HepG2 (cell line): ENCODE data around the gene TARBP2. TPM values are rescaled to one million over a fixed set of nuclear protein-coding genes. Genes with fewer than 3 reads are reported as not detected.

Experiments used
- MED13 ChIP-seq: sonication (generic); formaldehyde crosslinking; IDR thresholded peaks from 2 replicates; pipeline ENCODE4 v1.5.0; 2020; ENCODE audit warnings: missing genetic modification reagents
- MYC ChIP-seq: sonication (generic); formaldehyde crosslinking; IDR thresholded peaks from 2 replicates; pipeline ENCODE4 v1.9.0; 2021; ENCODE audit warnings: missing genetic modification reagents, borderline replicate concordance
- NFKB2 ChIP-seq: sonication (generic); formaldehyde crosslinking; IDR thresholded peaks from 2 replicates; pipeline ENCODE4 v1.4.0; 2020; ENCODE audit warnings: missing genetic modification reagents, borderline replicate concordance
- TEAD2 ChIP-seq: sonication (generic); formaldehyde crosslinking; IDR thresholded peaks from 2 replicates; pipeline ENCODE4 v1.9.0; 2021; ENCODE audit warnings: missing genetic modification reagents
- ZNF263 ChIP-seq: sonication (generic); formaldehyde crosslinking; IDR thresholded peaks from 2 replicates; pipeline ENCODE4 v1.4.0; 2020; ENCODE audit warnings: missing genetic modification reagents
- ZNF329 ChIP-seq: sonication (generic); formaldehyde crosslinking; IDR thresholded peaks from 2 replicates; pipeline ENCODE4 v1.9.0; 2021; ENCODE audit warnings: low read depth, mild to moderate bottlenecking, missing genetic modification reagents
- ZNF441 ChIP-seq: sonication (generic); formaldehyde crosslinking; IDR thresholded peaks from 2 replicates; pipeline ENCODE4 v1.7.0; 2021; ENCODE audit warnings: missing genetic modification reagents, borderline replicate concordance
- ZNF510 ChIP-seq: sonication (generic); formaldehyde crosslinking; IDR thresholded peaks from 2 replicates; pipeline ENCODE4 v1.4.0; 2020; ENCODE audit warnings: low read depth, mild to moderate bottlenecking, missing genetic modification reagents
- ZNF589 ChIP-seq: sonication (generic); formaldehyde crosslinking; conservative IDR thresholded peaks from 2 replicates; pipeline ENCODE4 v1.8.0; 2022; ENCODE audit warnings: mild to moderate bottlenecking, moderate library complexity, missing genetic modification reagents
- ZNF616 ChIP-seq: sonication (generic); formaldehyde crosslinking; IDR thresholded peaks from 2 replicates; pipeline ENCODE4 v1.5.0; 2020; ENCODE audit warnings: low read depth, mild to moderate bottlenecking, missing genetic modification reagents
- polyA plus RNA-seq, 8 experiments: library from polyadenylated mRNA; depleted of rRNA in 3 of 8; stranded (reverse) in 7 of 8; unstranded in 1 of 8; fragments of >200 nt; fragmentation: Illumina TruSeq in 4 of 8; extraction: Trizol in 4 of 8; gene quantifications; 2 replicates each; pipeline versions ENCODE4 v1.2.1 to v1.2.3, GENCODE V29; 2011 to 2016; ENCODE audit warnings: low read depth in 4 of 8, missing spikeins in 1 of 8, mixed read lengths in 1 of 8; ENCODE audit not compliant: insufficient read depth in 1 of 8
- total RNA-seq, 5 experiments: library from RNA; depleted of rRNA; stranded (reverse); fragments of >200 nt; fragmentation: Illumina TruSeq; extraction: Trizol; gene quantifications; 2 replicates each; pipeline ENCODE4 v1.2.3, GENCODE V29; 2016; ENCODE audit warnings: low read depth in 1 of 5
- TF ChIP-seq, protein P1 (sequence below): sonication (generic); formaldehyde crosslinking; IDR thresholded peaks from 2 replicates; pipeline ENCODE4 v1.4.0; 2020; ENCODE audit warnings: missing genetic modification reagents, borderline replicate concordance
- TF ChIP-seq, protein P2 (sequence below): conservative IDR thresholded peaks from 2 replicates; pipeline ENCODE4 v1.6.1; 2018; ENCODE audit warnings: missing genetic modification reagents
- TF ChIP-seq, protein P3 (sequence below): sonication (generic); formaldehyde crosslinking; IDR thresholded peaks from 2 replicates; pipeline ENCODE4 v1.9.0; 2022; ENCODE audit warnings: missing genetic modification reagents, mild to moderate bottlenecking, borderline replicate concordance
- TF ChIP-seq, protein P4 (sequence below): IDR thresholded peaks from 2 replicates; pipeline ENCODE4 v1.6.1; 2016; ENCODE audit warnings: missing biosample characterization, missing genetic modification reagents, low read depth
- TF ChIP-seq, protein P5 (sequence below): sonication (generic); formaldehyde crosslinking; IDR thresholded peaks from 2 replicates; pipeline ENCODE4 v1.4.0; 2020; ENCODE audit warnings: mild to moderate bottlenecking, missing genetic modification reagents

The TARBP2 gene
- total and polyA plus RNA-seq, 2 of the 13 experiments (the other 11 are each of a cell fraction or from before 2014, with no cell fraction given) = 47.0 to 55.5 TPM

DNA sequence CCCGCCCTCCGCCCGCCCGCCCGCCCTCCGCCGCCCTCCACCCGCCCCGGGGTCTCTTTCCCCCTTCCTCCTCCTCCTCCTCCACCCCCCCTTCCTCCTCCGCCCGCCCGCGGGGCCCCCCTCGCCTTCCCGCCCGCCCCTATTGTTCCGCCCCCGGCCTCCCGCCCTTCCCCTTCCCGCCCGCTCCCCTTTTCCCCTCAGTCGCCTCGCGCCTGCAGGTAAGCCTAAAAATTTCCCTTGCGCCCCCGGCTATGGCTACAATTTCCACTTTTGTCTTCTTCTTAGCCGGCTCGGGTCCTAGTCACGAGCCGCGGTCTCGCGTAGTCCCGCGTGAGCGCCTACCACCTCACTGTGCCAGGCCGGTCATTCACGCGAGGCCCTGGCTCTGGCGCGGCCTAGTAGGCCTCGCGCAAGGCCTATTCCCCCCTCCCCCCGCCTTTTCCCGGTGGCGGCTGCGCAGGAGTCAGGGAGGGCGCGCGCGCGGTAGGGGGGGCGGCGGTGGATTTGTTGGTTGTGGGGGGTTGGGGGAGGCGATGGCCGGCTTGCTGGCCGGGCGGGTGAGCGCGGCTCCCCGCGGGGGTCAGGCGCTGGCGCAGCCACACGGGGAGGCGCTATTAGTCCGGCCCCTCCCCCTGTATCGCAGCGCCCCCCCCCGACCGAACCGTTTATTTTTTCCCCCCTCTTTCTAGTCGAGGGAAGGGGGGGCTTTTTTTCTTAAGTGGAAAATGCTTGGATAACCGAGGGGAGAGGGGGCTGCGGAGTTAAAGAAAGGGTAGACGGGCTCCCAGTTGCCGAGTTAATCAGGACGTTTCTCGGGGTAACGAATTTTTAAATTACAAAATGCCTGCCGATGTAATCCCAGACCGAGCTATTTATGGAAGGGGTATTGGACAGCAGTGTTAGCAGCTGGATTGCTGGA lies 48.7 kb upstream of the TARBP2 start (continued):
- TF ChIP-seq, protein P1, sequence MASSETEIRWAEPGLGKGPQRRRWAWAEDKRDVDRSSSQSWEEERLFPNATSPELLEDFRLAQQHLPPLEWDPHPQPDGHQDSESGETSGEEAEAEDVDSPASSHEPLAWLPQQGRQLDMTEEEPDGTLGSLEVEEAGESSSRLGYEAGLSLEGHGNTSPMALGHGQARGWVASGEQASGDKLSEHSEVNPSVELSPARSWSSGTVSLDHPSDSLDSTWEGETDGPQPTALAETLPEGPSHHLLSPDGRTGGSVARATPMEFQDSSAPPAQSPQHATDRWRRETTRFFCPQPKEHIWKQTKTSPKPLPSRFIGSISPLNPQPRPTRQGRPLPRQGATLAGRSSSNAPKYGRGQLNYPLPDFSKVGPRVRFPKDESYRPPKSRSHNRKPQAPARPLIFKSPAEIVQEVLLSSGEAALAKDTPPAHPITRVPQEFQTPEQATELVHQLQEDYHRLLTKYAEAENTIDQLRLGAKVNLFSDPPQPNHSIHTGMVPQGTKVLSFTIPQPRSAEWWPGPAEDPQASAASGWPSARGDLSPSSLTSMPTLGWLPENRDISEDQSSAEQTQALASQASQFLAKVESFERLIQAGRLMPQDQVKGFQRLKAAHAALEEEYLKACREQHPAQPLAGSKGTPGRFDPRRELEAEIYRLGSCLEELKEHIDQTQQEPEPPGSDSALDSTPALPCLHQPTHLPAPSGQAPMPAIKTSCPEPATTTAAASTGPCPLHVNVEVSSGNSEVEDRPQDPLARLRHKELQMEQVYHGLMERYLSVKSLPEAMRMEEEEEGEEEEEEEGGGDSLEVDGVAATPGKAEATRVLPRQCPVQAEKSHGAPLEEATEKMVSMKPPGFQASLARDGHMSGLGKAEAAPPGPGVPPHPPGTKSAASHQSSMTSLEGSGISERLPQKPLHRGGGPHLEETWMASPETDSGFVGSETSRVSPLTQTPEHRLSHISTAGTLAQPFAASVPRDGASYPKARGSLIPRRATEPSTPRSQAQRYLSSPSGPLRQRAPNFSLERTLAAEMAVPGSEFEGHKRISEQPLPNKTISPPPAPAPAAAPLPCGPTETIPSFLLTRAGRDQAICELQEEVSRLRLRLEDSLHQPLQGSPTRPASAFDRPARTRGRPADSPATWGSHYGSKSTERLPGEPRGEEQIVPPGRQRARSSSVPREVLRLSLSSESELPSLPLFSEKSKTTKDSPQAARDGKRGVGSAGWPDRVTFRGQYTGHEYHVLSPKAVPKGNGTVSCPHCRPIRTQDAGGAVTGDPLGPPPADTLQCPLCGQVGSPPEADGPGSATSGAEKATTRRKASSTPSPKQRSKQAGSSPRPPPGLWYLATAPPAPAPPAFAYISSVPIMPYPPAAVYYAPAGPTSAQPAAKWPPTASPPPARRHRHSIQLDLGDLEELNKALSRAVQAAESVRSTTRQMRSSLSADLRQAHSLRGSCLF (CRISPR knock-in tag) = 0 out of 2 replicates have a peak, but pooled peaks have one; percentile 32
- TF ChIP-seq ZNF441 (CRISPR knock-in tag) = peak; percentile 41; the same call in 1 of the 2 replicates
- TF ChIP-seq NFKB2 (CRISPR knock-in tag) = peak; percentile 66; the same call in 1 of the 2 replicates
- TF ChIP-seq, protein P2, sequence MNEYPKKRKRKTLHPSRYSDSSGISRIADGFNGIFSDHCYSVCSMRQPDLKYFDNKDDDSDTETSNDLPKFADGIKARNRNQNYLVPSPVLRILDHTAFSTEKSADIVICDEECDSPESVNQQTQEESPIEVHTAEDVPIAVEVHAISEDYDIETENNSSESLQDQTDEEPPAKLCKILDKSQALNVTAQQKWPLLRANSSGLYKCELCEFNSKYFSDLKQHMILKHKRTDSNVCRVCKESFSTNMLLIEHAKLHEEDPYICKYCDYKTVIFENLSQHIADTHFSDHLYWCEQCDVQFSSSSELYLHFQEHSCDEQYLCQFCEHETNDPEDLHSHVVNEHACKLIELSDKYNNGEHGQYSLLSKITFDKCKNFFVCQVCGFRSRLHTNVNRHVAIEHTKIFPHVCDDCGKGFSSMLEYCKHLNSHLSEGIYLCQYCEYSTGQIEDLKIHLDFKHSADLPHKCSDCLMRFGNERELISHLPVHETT = peak; percentile 45; the same call in 1 of the 2 replicates
- TF ChIP-seq MYC = peak; percentile 54; the same call in 1 of the 2 replicates
- TF ChIP-seq MED13 (CRISPR knock-in tag) = 0 out of 2 replicates have a peak, but pooled peaks have one; percentile 32
- TF ChIP-seq TEAD2 (CRISPR knock-in tag) = peak; percentile 78; the same call in 1 of the 2 replicates
- TF ChIP-seq ZNF616 (CRISPR knock-in tag) = 0 out of 2 replicates have a peak, but pooled peaks have one; percentile 27
- peak; percentile 39; the same call in 1 of the 2 replicates for TF ChIP-seq ZNF329 (CRISPR knock-in tag)
- TF ChIP-seq ZNF263 = peak; percentile 61
- TF ChIP-seq ZNF510 (CRISPR knock-in tag) = no peak
- TF ChIP-seq, protein P3, sequence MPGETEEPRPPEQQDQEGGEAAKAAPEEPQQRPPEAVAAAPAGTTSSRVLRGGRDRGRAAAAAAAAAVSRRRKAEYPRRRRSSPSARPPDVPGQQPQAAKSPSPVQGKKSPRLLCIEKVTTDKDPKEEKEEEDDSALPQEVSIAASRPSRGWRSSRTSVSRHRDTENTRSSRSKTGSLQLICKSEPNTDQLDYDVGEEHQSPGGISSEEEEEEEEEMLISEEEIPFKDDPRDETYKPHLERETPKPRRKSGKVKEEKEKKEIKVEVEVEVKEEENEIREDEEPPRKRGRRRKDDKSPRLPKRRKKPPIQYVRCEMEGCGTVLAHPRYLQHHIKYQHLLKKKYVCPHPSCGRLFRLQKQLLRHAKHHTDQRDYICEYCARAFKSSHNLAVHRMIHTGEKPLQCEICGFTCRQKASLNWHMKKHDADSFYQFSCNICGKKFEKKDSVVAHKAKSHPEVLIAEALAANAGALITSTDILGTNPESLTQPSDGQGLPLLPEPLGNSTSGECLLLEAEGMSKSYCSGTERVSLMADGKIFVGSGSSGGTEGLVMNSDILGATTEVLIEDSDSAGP (CRISPR knock-in tag) = peak; percentile 65; the same call in 1 of the 2 replicates
- TF ChIP-seq, protein P4, sequence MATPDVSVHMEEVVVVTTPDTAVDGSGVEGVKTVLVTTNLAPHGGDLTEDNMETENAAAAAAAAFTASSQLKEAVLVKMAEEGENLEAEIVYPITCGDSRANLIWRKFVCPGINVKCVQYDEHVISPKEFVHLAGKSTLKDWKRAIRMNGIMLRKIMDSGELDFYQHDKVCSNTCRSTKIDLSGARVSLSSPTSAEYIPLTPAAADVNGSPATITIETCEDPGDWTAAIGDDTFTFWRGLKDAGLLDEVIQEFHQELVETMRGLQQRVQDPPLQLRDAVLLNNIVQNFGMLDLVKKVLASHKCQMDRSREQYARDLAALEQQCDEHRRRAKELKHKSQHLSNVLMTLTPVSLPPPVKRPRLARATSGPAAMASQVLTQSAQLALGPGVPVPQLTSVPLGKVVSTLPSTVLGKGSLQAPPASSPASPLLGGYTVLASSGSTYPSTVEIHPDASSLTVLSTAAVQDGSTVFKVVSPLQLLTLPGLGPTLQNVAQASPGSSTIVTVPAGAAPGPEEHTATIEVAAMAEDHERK = no peak
- TF ChIP-seq, protein P5, sequence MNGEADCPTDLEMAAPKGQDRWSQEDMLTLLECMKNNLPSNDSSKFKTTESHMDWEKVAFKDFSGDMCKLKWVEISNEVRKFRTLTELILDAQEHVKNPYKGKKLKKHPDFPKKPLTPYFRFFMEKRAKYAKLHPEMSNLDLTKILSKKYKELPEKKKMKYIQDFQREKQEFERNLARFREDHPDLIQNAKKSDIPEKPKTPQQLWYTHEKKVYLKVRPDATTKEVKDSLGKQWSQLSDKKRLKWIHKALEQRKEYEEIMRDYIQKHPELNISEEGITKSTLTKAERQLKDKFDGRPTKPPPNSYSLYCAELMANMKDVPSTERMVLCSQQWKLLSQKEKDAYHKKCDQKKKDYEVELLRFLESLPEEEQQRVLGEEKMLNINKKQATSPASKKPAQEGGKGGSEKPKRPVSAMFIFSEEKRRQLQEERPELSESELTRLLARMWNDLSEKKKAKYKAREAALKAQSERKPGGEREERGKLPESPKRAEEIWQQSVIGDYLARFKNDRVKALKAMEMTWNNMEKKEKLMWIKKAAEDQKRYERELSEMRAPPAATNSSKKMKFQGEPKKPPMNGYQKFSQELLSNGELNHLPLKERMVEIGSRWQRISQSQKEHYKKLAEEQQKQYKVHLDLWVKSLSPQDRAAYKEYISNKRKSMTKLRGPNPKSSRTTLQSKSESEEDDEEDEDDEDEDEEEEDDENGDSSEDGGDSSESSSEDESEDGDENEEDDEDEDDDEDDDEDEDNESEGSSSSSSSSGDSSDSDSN (CRISPR knock-in tag) = peak; percentile 100
- peak; percentile 57 for TF ChIP-seq ZNF589
